H1 (cell line): ENCODE measurements around the gene PDE4D. TPM values are rescaled to one million over a fixed set of nuclear protein-coding genes. Genes with fewer than 3 reads are reported as not detected.
"Not testable (repeated sequence)": the region's sequence is repeated elsewhere in the genome, so short reads cannot be mapped to it uniquely, and the experiment has no call there.

Experiments used
- CTCF ChIA-PET: fragments of 300-600 bp; sonication (Branson Sonifier 250); formaldehyde crosslinking; loops from one replicate; lab custom pipeline; 2021; ENCODE audit not compliant: partially characterized antibody; lab: Charles Lee
- POLR2A ChIA-PET: fragments of 300-600 bp; sonication (Branson Sonifier 250); formaldehyde crosslinking; loops from one replicate; lab custom pipeline; 2021; ENCODE audit warnings: inconsistent platforms; ENCODE audit not compliant: partially characterized antibody; lab: Charles Lee
- DNase-seq, 2 experiments: peaks; one replicate each; pipeline versions ENCODE4 v3.0.0 to v3.0.0-alpha.2; 2010 to 2022; ENCODE audit warnings: low spot score in 2 of 2, low read depth in 1 of 2, mixed read lengths in 1 of 2
- FAIRE-seq: peaks from 2 replicates; lab custom pipeline; 2011; peaks lifted over from hg19 to GRCh38; lab: Jason Lieb, UNC
- H2AFZ ChIP-seq: 2 replicates; pipeline ENCODE4 v1.8.1; 2012; ENCODE audit warnings: low read length, inconsistent platforms
- H2AK5ac ChIP-seq: 2 replicates; pipeline ENCODE4 v1.6.1; 2013; ENCODE audit warnings: low read depth, low read length
- H2BK120ac ChIP-seq: replicated peaks from 2 replicates; pipeline ENCODE3; 2013; ENCODE audit warnings: low read depth, low read length, inconsistent platforms
- H2BK12ac ChIP-seq: 2 replicates; pipeline ENCODE4 v1.6.1; 2013; ENCODE audit warnings: low read depth, low read length
- H2BK15ac ChIP-seq: 2 replicates; pipeline ENCODE4 v1.6.1; 2013; ENCODE audit warnings: low read length
- H2BK20ac ChIP-seq: 2 replicates; pipeline ENCODE4 v1.6.1; 2013; ENCODE audit warnings: low read length
- H2BK5ac ChIP-seq: 2 replicates; pipeline ENCODE4 v1.6.1; 2013; ENCODE audit warnings: low read depth, low read length
- H3K14ac ChIP-seq: 2 replicates; pipeline ENCODE4 v1.6.1; 2013; ENCODE audit warnings: inconsistent platforms; ENCODE audit not compliant: insufficient read length
- H3K18ac ChIP-seq: 2 replicates; pipeline ENCODE4 v1.6.1; 2013; ENCODE audit warnings: low read length; ENCODE audit errors: extremely low read depth
- H3K23ac ChIP-seq: 2 replicates; pipeline ENCODE4 v1.6.1; 2013; ENCODE audit warnings: inconsistent platforms; ENCODE audit not compliant: insufficient read length
- H3K23me2 ChIP-seq: 2 replicates; pipeline ENCODE4 v1.6.1; 2013; ENCODE audit warnings: low read depth, low read length
- H3K27ac ChIP-seq: 2 replicates; pipeline ENCODE4 v1.6.1; 2011; ENCODE audit warnings: low read depth, low read length, inconsistent platforms
- H3K27me3 ChIP-seq, 4 experiments: replicated peaks in 1 of 4; 1 replicate in 1 of 4; 2 replicates in 3 of 4; pipeline versions ENCODE4 v1.6.1 to v1.8.1; 2011 to 2013; ENCODE audit warnings: low read length in 3 of 4, mild to moderate bottlenecking in 3 of 4, inconsistent platforms in 2 of 4, mixed read lengths in 2 of 4, moderate library complexity in 1 of 4; ENCODE audit not compliant: control insufficient read depth in 3 of 4, insufficient read depth in 3 of 4; ENCODE audit errors: extremely low read depth in 1 of 4
- H3K36me3 ChIP-seq, 4 experiments: 2 replicates each; pipeline versions ENCODE4 v1.6.1 to v1.8.1; 2011 to 2013; ENCODE audit warnings: mild to moderate bottlenecking in 4 of 4, low read length in 3 of 4, moderate library complexity in 2 of 4, control low read depth in 1 of 4, inconsistent platforms in 1 of 4; ENCODE audit not compliant: insufficient read depth in 4 of 4, control insufficient read depth in 2 of 4
- H3K4ac ChIP-seq: replicated peaks from 2 replicates; pipeline ENCODE3; 2013; ENCODE audit warnings: low read length, low read depth, mixed read lengths, inconsistent platforms; ENCODE audit not compliant: insufficient read length
- H3K4me1 ChIP-seq, 4 experiments: replicated peaks in 1 of 4; 1 replicate in 1 of 4; 2 replicates in 3 of 4; pipeline versions ENCODE4 v1.6.1 to v1.8.1; 2011 to 2013; ENCODE audit warnings: low read length in 3 of 4, inconsistent platforms in 2 of 4, mixed read lengths in 1 of 4; ENCODE audit not compliant: insufficient read depth in 4 of 4, control insufficient read depth in 3 of 4
- H3K4me2 ChIP-seq, 2 experiments: 2 replicates each; pipeline versions ENCODE4 v1.6.1 to v1.8.1; 2011 to 2013; ENCODE audit warnings: low read depth in 2 of 2, low read length in 2 of 2, control low read depth in 1 of 2, inconsistent platforms in 1 of 2, mild to moderate bottlenecking in 1 of 2; ENCODE audit not compliant: insufficient read depth in 1 of 2
- H3K4me3 ChIP-seq, 4 experiments: fragments of 200-600, 300-600 bp in 1 of 4; sonication (generic), shearing (Covaris generic), sonication (Bioruptor Twin) in 1 of 4; 2 replicates each; pipeline versions ENCODE4 v1.5.1 to v1.8.1; 2011 to 2016; ENCODE audit warnings: low read length in 4 of 4, low read depth in 3 of 4, control low read depth in 2 of 4, inconsistent platforms in 2 of 4, mild to moderate bottlenecking in 2 of 4, mixed read lengths in 1 of 4, moderate library complexity in 1 of 4; ENCODE audit not compliant: insufficient read depth in 2 of 4; ENCODE audit errors: extremely low read depth in 1 of 4
- H3K56ac ChIP-seq: replicated peaks from 2 replicates; pipeline ENCODE3; 2013; ENCODE audit warnings: low read depth, mild to moderate bottlenecking, mixed read lengths, low read length, inconsistent platforms; ENCODE audit not compliant: insufficient read length
- H3K79me1 ChIP-seq: 2 replicates; pipeline ENCODE4 v1.6.1; 2013; ENCODE audit warnings: low read depth, low read length, control low read depth
- H3K79me2 ChIP-seq, 2 experiments: 2 replicates each; pipeline versions ENCODE4 v1.6.1 to v1.8.1; 2012 to 2013; ENCODE audit warnings: low read length in 2 of 2, mild to moderate bottlenecking in 2 of 2, inconsistent platforms in 1 of 2; ENCODE audit not compliant: insufficient read depth in 2 of 2, control insufficient read depth in 1 of 2
- H3K9ac ChIP-seq, 4 experiments: replicated peaks in 1 of 4; 1 replicate in 1 of 4; 2 replicates in 3 of 4; pipeline versions ENCODE4 v1.6.1 to v1.8.1; 2011 to 2013; ENCODE audit warnings: low read depth in 3 of 4, low read length in 3 of 4, control low read depth in 2 of 4, mild to moderate bottlenecking in 2 of 4, moderate library complexity in 2 of 4, inconsistent platforms in 1 of 4; ENCODE audit errors: extremely low read depth in 1 of 4
- H3K9me3 ChIP-seq, 2 experiments: 2 replicates each; pipeline versions ENCODE4 v1.6.1 to v1.8.1; 2012 to 2013; ENCODE audit warnings: mild to moderate bottlenecking in 2 of 2, moderate library complexity in 2 of 2, control low read depth in 1 of 2, inconsistent platforms in 1 of 2, low read depth in 1 of 2, low read length in 1 of 2, mixed read lengths in 1 of 2; ENCODE audit not compliant: insufficient read depth in 2 of 2
- H4K20me1 ChIP-seq, 2 experiments: replicated peaks in 1 of 2; 2 replicates each; pipeline versions ENCODE3 to v1.8.1; 2011 to 2013; ENCODE audit warnings: inconsistent platforms in 2 of 2, low read length in 2 of 2, mild to moderate bottlenecking in 1 of 2; ENCODE audit not compliant: insufficient read depth in 2 of 2, control insufficient read depth in 1 of 2
- H4K5ac ChIP-seq: 2 replicates; pipeline ENCODE4 v1.6.1; 2013; ENCODE audit warnings: low read length, low read depth, mixed read lengths, inconsistent platforms; ENCODE audit not compliant: insufficient read length
- H4K8ac ChIP-seq: 2 replicates; pipeline ENCODE4 v1.8.0; 2013; ENCODE audit warnings: mild to moderate bottlenecking, moderate library complexity, low read length, inconsistent platforms; ENCODE audit not compliant: insufficient read depth; ENCODE audit errors: extremely low read depth
- H4K91ac ChIP-seq: replicated peaks from 2 replicates; pipeline ENCODE3; 2013; ENCODE audit warnings: low read length, mixed read lengths, inconsistent platforms; ENCODE audit not compliant: insufficient read length
- WGBS, 2 experiments: shearing (Covaris generic) in 1 of 2; methylation state at CpG; one replicate each; pipeline versions ENCODE4 v1.1.6 to v1.1.7; 2013 to 2015; ENCODE audit warnings: low lambda C conversion rate in 2 of 2, mixed read lengths in 2 of 2, inconsistent platforms in 1 of 2, low coverage in 1 of 2, missing lambda C conversion rate in 1 of 2; ENCODE audit not compliant: insufficient replicate concordance in 2 of 2, insufficient coverage in 1 of 2, insufficient read length in 1 of 2; ENCODE audit errors: extremely low coverage in 1 of 2, missing lambda C conversion rate in 1 of 2; 5-methylcytosine and 5-hydroxymethylcytosine counted together
- polyA plus RNA-seq, 7 experiments: library from polyadenylated mRNA; depleted of rRNA in 3 of 7; stranded (reverse) in 5 of 7; unstranded in 2 of 7; fragments of >200 nt in 5 of 7; fragments of 200-250 nt in 2 of 7; gene quantifications; 1 replicate in 5 of 7; 2 replicates in 1 of 7; 4 replicates in 1 of 7; pipeline versions ENCODE4 v1.2.1 to v1.2.3, GENCODE V29; 2011 to 2013; ENCODE audit warnings: missing spikeins in 2 of 7, mixed read lengths in 2 of 7
- total RNA-seq: library from RNA; stranded (reverse); fragmentation: NEBNext Ultra II Directional; extraction: Animal tissue kit (Norgen Biotek cat#: 25700); gene quantifications from 2 replicates; pipeline ENCODE4 v1.2.1, GENCODE V29; 2021

Gene PDE4D
- total and polyA plus RNA-seq, 2 of the 8 experiments (the other 6 are each of a cell fraction or from before 2014, with no cell fraction given), result 2.3 to 3.7 TPM

DNA sequence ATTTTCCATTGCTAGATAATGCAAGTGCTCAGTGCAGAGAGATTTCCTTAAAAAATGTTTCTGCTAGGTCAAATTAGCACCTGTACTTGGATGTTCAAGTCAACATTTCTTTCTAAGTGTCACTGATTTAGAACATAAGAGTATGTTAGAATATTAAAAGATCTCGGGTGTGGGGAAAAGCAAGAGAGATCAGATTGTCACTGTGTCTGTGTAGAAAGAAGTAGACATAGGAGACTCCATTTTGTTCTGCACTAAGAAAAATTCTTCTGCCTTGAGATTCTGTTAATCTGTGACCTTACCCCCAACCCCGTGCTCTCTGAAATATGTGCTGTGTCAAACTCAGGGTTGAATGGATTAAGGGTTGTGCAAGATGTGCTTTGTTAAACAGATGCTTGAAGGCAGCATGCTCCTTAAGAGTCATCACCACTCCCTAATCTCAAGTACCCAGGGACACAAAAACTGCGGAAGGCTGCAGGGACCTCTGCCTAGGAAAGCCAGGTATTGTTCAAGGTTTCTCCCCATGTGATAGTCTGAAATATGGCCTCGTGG, 429.8 kb downstream of the PDE4D start:
- H4K20me1 ChIP-seq, H3K9ac ChIP-seq, H3K14ac ChIP-seq, DNase-seq, H3K23ac ChIP-seq, H4K91ac ChIP-seq, H3K27me3 ChIP-seq, H3K79me2 ChIP-seq, H2BK120ac ChIP-seq, H2BK15ac ChIP-seq, H3K36me3 ChIP-seq, H3K4me1 ChIP-seq, H4K8ac ChIP-seq, H3K4me3 ChIP-seq, H3K4ac ChIP-seq, H3K27ac ChIP-seq, H2BK5ac ChIP-seq, H3K18ac ChIP-seq, H2AK5ac ChIP-seq, H2AFZ ChIP-seq, H3K56ac ChIP-seq, POLR2A ChIA-PET, H2BK20ac ChIP-seq, H2BK12ac ChIP-seq, FAIRE-seq, H4K5ac ChIP-seq, H3K23me2 ChIP-seq, H3K9me3 ChIP-seq, H3K79me1 ChIP-seq, H3K4me2 ChIP-seq: not testable (repeated sequence)
- 85% methylated on average over 2 of the region's 4 CpGs; no CpG with 5 or more reads in 1 of the 2 experiments for WGBS, 2 experiments
- CTCF ChIA-PET, result interaction anchor here (0.8 kb wide), 1 partner anchor 16 kb away, joined by 3 read pairs; no protein-coding TSS in a partner anchor
